RPMI8226 (cell line): ENCODE data around the gene PRAME.
"Not testable (repeated sequence)": the region's sequence is repeated elsewhere in the genome, so short reads cannot be mapped to it uniquely, and the experiment has no call there.

Source experiments
- DNase-seq: peaks from one replicate; pipeline ENCODE4 v3.0.0-alpha.2; 2015

PRAME gene, protein sequence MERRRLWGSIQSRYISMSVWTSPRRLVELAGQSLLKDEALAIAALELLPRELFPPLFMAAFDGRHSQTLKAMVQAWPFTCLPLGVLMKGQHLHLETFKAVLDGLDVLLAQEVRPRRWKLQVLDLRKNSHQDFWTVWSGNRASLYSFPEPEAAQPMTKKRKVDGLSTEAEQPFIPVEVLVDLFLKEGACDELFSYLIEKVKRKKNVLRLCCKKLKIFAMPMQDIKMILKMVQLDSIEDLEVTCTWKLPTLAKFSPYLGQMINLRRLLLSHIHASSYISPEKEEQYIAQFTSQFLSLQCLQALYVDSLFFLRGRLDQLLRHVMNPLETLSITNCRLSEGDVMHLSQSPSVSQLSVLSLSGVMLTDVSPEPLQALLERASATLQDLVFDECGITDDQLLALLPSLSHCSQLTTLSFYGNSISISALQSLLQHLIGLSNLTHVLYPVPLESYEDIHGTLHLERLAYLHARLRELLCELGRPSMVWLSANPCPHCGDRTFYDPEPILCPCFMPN

DNA sequence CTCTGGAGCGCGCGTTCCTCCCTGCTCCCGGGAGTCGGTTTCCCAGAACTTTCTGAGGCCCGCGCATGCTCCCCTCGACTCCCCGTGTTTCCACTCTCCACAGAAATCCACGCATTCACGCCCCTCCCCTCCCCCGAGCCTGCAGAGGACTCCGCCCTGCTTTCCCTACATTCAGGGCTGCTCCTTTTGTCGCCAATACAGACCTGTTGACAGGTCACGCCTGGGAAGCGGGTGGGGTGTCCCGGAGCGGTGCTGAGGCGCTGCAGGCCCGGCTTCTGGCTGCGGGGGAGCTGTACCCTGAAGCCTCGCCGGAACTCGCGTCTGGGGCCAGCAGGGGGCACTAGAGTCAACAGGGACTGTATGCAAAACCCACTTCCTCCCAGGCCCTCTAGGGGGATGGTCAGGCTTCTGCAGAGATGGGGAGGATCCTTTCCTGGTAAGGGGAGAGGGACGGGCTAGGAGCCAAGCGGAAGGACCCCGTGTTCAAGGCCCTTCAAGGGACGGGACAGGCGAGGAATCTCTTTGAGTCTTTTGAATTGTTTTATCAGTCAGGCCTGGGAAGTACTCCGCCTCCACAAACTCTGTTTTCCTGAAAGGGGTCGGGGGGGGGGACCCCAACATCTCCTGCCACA is at the start of gene PRAME:
Gene PRAME (minus strand): TSS at position 294 of the 632 bp plus-strand sequence. CDS start 2,433 bp downstream, outside the sequence.
- DNase-seq = peak; percentile 64

DNA sequence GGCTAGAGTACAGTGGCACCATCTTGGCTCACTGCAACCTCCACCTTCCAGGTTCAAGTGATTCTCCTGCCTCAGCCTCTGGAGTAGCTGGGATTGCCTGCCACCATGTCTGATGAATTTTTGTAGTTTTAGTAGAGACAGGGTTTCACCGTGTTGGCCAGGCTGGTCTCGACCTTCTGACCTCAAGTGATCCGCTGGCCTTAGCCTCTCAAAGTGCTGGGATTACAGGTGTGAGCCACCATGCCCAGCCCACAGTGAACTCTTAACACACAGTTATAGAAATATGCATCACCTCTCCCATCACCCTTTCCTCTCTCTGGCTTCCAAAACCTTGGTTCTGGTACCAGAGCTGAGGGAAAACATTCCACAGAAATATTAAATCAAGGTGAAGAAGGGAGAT is 49.0 kb upstream of the PRAME start:
- DNase-seq = not testable (repeated sequence)

DNA sequence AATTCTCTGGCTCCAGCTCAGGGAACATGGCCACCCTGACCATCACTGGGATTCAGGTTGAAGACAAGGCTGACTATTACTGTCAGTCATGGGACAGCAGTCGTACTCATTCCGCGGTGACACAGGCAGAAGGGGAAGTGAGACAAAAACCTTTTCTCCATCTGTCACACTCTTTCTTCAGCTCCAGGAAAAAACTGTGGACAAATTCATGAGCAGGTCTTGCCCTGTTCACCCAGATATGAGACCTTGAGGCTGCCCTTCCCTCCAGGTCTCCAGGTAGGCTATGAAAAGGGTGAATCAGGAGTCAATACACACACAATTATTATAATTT is 46.0 kb upstream of the PRAME start:
- peak; percentile 22 for DNase-seq

DNA sequence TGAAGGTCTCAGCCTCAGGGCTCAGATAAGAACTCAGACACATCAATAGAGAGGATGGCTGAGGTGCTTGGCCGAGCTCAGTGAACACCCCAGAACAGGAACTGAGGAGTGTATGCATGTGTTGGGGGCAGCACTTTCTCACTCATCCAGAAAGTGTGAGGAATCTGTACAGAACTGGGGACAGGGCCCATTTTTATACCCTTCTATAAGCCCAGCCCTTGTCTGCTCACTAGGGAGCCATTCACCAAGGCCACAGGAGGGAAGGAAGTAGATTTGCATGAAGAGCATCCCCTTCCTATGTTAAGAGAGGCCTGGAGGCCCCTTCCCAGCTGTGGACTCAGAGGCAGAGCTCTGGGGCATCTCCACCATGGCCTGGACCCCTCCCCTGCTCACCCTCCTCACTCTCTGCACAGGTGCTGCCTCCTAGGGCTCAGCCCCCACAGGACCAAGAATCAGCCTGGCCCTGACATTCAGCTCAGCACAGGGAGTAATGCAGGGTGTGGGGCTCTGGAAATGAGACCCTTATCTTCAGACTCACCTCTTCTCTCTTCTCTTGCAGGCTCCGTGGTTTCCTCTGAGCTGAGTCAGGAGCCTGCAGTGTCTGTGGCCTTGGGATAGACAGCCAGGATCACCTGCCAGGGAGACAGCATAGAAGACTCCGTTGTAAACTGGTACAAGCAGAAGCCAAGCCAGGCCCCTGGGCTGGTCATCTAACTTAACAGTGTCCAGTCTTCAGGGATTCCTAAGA is 45.4 kb upstream of the PRAME start:
- DNase-seq = no peak

DNA sequence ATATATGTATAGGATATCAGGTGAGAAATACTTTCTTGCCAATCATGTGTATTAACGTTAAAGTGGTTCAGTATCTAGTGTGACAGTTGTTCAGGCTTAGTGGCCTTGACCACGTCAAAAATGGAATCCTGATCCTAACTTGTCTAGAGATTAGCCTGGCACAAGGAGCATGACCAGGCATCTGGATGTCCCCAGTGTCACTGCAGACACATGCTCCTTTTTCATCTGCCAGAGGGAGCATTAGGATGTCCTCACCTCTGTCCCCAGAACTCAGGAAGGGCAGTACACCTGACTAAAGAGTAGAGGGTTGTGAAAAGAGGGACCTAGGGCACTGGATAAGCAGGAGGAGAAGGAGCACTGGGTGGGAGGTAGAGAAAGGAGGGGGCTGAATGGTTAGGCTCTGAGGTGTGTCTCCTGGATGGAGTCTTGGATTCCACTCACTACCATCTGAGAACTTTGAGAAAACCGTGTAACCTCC is 44.4 kb upstream of the PRAME start:
- no peak for DNase-seq

DNA sequence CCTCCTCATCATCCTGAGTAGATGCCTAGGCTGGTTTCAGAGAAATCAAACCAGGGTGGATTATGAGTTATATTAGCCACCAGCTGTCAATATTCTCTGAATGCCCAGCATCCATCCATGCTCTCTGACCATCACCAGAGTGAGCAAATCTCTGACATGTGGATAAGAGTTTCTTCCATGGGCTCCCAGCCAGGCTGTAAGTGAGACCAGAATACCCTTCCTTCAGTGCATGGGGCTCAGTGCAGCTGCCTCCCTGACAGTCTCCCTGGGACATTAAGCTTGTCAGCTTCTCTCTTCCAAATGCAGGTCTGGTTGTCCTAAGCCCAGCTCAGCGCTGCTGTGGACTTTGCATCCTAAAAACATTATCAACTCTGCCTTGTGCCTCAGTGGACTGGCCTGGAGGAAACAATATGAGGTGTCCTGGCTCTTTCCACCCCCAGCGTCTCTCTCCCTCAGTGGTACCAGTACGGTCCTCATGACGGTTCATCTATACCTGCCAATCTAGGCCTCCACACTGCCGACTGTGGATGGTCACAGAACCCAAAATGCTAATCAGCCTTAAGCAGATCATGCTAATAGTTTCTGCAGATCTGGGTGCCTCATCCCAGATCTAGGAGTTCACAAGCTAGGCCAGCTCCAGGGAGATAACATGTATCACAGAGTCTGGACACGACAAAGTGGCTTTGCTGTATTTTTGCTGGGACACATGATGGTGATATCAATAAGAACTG is 41.6 kb upstream of the PRAME start:
- no peak for DNase-seq

DNA sequence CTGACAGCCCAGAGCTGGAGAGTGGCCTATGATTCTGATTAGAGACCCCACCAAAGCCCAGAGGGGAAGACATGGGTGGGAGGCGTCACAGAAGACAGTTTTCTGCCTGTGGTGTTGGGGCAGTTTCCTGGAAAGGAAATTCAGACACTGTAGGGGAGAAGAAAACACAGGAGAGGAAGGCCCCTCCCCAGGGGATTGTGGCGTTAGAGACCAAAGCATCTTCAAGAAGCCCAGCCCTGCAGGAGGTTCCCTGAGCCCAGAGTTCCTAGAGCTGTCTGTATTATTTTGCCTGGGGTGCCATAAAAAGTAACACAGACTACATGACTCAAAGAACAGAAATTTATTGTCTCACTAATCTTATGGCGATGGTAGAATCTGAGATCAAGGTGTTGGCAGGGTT is 40.2 kb upstream of the PRAME start:
- DNase-seq = no peak

DNA sequence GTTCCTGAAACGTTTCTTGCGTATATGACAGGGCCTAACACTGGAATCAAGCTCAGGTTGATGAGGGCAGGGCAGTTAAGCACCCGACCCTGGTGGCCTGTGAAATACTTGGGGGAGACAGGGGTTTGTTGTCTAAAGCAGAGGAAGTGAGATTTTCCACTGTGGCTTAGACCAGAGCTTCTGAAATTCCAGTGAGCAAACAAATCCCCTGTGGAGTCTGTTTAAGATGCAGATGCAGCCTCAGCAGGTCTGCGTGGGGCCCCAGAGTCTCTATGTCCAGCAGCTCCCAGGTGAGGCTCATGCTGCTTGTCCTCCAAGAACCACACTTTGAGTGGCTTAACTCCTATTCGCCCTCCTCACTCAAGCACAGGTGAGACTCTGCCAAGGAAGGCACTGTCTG is 39.1 kb upstream of the PRAME start:
- no peak for DNase-seq

DNA sequence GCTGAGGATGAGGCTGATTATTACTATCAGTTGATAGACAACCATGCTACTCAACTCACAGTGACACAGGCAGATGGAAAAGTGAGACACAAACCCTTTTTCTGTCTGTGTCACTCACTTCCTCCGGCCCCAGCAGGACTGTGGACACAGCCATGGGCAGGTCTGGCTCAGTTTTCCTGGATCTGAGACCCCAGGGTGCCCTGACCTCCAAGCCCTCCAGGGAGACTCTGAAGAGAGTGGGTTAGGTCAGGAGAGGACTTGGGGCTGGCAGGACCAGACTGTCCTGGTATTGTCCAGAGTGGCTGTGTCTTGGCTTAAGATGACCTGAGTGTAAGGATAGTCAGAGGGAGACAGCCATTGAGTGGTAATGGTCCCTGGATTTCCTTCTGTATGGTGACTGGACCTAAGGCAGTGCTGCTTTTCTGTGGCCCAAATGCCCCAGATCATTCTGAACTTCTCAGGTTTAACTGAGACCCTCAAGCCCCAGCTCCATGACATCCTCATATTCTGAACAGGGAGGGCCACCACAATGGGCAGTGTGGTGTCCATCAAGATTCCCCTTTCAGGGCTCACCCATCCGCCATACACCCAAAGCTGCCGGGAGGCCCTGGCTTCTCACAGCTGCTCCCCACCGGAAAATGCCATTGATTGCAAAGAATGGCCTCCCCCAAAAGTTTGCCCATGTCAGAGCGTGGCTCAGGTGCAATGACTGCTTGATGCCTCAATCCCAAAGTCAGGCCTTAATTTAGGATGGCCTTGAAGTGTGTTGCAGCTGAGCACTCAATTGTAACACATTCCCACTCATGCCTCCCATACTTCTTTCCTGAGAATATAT is 36.2 kb upstream of the PRAME start:
- DNase-seq = no peak

DNA sequence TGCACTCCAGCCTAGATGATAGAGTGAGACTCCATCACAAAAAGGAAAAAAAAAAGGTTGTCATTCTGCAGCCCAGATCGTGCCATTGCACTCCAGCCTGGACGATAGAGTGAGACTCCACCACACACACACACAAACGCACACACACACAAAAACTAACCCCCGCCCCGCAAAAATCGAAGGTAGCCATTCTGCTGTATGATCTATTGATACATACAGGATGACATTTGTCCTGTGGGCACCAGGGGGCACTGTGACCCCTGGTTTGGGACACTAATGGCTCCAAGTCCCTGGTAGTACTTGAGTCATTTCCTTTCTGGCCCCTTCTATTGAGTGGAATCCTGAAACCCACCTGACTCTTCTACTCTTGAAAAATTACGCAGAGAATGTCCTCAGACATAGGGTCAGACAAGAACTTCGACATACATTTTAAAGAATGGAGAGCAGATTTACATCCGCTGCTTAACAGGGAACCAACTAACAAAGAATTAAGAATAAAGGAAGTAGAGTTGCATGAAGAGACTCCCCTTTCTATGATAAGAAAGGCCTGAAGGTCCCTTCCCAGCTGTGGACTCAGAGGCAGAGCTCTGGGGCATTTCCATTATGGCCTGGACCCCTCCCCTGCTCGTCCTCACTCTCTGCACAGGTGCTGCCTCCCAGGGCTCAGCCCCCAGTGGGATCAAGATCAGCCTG is 35.0 kb upstream of the PRAME start:
- DNase-seq = peak; percentile 54

DNA sequence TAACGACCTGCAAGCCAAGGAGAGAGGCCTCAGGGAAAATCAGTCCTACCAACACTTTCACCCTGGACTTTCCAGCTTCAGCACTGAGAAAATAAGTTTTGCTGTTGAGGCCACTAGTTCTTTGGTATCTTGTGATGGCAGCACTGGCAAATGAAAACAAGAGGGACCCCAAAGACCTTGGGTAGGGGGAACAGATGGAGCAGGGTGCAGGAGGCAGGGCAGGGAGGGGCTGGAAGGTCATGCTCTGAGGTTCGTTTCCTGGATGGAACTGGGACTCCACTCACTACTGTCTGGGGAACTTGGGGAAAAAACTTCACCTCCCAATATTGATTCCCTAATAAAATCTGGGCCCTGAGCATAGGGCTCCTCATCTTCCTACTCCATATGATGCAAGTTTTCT is 34.2 kb upstream of the PRAME start:
- DNase-seq = no peak

DNA sequence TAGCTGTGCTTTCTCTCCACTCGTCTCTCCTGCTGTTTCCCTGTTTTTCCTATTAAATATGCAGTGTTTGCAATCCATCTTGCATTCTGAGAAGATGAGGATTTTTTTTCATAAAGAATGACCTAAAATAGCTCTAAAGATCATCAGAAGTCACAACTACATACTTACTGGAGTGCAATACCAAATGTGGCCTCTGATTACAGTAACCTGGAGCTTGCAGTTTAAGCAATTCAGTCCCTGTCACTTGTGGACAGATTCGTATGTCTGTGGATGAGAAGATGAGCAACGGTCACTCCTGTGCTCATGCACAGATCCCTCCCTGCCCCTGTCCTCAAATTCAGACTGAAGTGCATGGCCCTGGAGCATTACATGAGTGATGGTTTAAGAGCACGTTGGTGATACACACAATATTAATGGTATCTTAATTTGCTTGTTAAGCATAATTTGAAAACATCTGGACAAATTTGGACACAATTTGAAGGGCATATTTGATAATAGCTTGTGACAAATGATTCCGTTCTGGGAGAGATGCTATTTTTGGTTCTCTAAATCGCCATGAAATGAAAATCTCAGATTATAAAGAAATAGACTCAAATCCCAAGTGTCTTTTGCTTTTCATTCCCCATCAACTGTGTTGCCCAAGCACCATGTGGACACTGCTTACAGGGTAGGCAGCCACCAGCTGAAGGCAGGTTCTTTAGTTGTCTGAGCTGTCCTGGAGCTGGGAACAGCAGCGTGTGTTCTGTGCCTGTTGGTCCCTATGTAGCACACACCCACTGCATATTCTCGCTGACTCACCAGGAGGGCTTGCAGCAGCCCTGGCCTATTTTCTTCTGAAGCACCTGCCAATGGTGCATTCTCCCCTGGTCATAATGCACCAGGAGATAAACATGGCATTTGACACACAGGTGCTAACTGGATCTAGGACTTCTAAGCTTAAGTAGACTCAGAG is 32.6 kb upstream of the PRAME start:
- peak; percentile 36 for DNase-seq

DNA sequence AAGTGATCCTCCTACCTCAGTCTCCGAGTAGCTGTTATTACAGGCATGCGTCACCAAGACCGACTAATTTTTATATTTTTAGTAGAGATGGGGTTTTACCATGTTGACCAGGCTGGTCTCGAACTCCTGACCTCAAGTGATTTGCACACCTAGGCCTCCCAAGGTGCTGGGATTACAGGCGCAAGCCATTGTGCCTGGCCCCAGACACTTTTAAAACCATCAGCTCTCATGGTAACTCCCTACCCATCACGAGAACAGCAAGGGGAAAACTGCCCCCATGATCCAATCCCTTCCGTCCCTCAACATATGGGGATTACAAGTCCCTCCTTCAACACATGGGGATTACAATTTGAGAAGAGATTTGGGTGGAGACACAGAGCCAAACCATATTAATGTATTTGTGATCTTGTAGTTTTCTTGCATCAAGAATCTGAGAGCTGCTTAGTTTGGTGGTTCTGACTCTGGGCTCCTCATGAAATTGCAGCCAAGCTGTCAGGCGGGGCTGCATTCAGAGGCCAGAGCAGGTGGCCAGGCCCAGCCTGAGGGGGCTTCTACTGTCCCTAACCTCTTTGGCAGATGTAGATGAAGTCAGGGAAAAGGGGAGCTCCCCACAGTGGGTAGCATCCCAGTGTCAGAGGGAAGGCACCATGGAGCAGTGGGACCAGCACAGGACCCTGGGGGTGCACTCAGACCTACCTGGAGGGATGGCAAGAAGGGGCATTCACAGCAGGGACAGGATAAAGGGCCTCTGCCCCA is 31.2 kb upstream of the PRAME start:
- DNase-seq = no peak

DNA sequence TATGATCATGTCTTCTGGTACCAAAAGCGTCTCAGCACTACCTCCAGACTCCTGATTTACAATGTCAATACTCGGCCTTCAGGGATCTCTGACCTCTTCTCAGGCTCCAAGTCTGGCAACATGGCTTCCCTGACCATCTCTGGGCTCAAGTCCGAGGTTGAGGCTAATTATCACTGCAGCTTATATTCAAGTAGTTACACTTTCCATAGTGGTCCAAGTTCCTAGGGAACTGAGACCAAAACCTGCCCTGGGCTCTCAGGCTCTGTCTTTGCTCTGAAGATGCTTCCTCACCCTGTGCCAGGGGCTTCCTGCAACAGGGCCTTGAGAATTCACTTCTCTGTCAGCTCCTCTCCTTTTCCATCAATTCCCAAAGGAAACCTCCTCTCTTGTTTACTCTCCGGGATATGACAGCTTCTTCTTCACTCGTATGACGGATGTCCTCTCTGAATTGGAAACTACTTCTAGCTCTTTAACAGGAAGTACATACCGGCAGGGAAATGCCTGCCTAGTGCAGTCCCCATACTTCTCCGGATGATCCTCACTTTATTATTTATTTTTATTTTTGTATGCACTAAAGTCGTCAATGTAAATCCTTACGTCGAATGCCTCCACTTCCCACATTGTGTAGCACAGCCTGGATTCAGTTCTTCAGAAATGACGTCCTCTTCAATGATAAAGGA is 29.6 kb upstream of the PRAME start:
- DNase-seq = no peak

DNA sequence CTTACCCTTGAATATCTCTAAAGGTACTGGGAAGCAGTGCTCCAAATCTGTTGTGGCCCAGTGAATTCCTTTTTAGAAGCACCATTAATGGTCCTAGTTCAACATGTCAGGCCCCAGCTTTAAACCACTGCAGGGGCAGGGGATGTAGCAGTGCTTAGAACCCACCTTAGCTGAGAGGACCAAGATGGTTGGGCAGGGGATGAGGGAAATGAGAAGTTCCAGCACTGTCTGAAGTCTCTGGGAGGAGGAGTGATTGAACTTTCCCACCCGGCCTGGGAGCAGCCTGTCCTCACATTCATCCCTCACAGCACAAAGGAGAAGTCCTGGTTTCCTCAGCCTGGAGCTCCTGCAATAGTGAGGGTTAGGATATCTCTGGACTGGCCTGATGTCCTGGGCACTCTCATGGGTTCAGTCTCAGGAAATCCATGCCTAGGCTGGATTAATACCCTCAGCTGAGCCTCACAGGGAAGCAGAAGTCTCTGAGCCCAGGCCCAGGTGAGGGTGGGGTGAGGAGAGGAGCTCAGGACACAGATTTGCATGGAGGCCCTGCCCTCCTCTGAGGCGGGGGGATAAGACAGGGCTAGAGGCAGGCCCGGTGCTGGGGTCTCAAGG is 28.6 kb upstream of the PRAME start:
- no peak for DNase-seq

DNA sequence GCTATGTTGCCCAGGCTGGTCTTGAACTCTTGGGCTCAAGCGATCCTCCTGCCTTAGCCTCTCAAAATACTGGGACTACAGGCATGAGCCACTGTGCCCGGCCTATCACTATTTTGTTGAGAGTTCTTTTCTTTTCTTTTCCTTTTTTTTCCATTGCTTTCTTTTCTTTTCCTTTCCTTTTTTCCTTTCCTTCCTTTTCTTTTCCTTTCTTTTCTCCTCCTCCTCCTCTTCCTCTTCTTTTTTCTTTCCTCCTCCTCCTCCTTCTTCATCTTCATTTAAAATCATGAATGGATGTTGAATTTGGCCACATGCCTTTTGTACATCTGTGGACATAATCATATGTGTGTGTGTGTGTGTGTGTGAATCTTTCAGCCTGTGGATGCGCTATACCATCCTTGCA is 25.7 kb upstream of the PRAME start:
- DNase-seq = no peak

DNA sequence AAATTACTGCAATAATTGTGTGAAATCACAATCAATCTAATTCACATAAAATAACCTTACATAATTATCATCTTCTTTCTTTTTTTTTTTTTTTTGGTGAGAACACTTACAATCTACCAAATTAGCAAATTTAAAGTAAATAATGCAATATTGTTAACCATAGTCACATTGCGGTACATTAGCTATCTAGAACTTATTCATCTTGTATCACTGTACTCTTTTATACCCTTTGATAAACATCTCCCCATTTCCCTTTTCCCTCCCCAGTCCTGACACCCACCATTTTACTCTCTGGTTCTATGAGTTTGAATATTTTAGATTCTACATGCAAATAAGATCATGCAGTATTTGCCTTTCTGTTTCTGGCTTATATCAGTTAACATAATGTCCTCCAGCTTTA is 24.0 kb upstream of the PRAME start:
- no peak for DNase-seq

DNA sequence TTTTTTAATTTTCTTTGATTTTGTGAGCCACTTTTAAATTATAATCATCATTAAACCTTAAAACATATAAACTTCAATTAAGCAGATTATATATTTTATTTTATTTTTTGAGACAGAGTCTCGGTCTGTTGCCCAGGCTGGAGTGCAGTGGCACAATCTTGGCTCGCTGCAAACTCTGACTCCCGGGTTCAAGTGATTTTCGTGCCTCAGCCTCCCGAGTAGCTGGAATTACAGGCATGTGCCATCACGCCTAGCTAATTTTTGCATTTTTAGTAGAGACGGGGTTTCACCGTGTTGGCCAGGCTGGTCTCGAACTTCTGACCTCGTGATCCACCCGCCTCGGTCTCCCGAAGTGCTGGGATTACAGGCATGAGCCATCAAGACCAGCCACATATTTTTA is 22.5 kb upstream of the PRAME start:
- DNase-seq = not testable (repeated sequence)
